GM12891 (cell line): ENCODE results near the gene GRWD1. TPM values are rescaled to one million over a fixed set of nuclear protein-coding genes. Genes with fewer than 3 reads are reported as not detected.

Experiments
- DNase-seq: peaks from one replicate; pipeline ENCODE4 v3.0.0; 2011; ENCODE audit warnings: low spot score; ENCODE audit not compliant: insufficient read length
- FAIRE-seq: peaks from 2 replicates; lab custom pipeline; 2011; peaks lifted over from hg19 to GRCh38; lab: Jason Lieb, UNC
- PAX5 ChIP-seq: IDR thresholded peaks from 2 replicates; pipeline ENCODE4 v1.6.1; 2011; ENCODE audit warnings: low read length, moderate library complexity, mild to moderate bottlenecking; ENCODE audit not compliant: insufficient read depth, severe bottlenecking
- POLR2A ChIP-seq: IDR thresholded peaks from 2 replicates; pipeline ENCODE4 v1.6.1; 2011; ENCODE audit warnings: low read depth, low read length, control low read depth
- POLR2AphosphoS5 ChIP-seq: IDR thresholded peaks from 2 replicates; pipeline ENCODE4 v1.6.1; 2011; ENCODE audit warnings: low read depth, low read length, control low read depth
- POU2F2 ChIP-seq: IDR thresholded peaks from 2 replicates; pipeline ENCODE4 v1.6.1; 2011; ENCODE audit warnings: low read depth, mild to moderate bottlenecking, control low read depth, low read length, moderate library complexity
- SPI1 ChIP-seq: IDR thresholded peaks from 2 replicates; pipeline ENCODE4 v1.6.1; 2011; ENCODE audit warnings: low read depth, low read length, control low read depth
- TAF1 ChIP-seq: IDR thresholded peaks from 2 replicates; pipeline ENCODE4 v1.6.1; 2011; ENCODE audit warnings: low read depth, low read length, control low read depth
- polyA plus RNA-seq: library from polyadenylated mRNA; unstranded; fragments of >200 nt; gene quantifications from one replicate; pipeline ENCODE4 v1.2.1, GENCODE V29; 2012; ENCODE audit warnings: low read depth, missing spikeins, inconsistent platforms; ENCODE audit not compliant: missing spikeins

GRWD1 gene
- 20.6 TPM for polyA plus RNA-seq

GRCh38 chr19:48445606-48446481 is at the start of gene GRWD1:
Gene GRWD1, plus strand, starts transcription at chr19:48445983. Its CDS starts 23 bp downstream, at chr19:48446006.
- TF ChIP-seq PAX5 (no peak), POLR2A (peak; percentile 87), POLR2AphosphoS5 (peak; percentile 90), POU2F2 (peak; percentile 74), SPI1 (peak; percentile 39; the same call in 1 of the 2 replicates), TAF1 (peak; percentile 74)
- FAIRE-seq, result peak; percentile 100
- DNase-seq, result peak; percentile 95

- TF ChIP-seq POLR2A (no peak), POLR2AphosphoS5 (no peak), PAX5 (no peak), TAF1 (no peak), SPI1 (no peak), POU2F2 (no peak)
- FAIRE-seq, result no peak
These were observed 49.6 kb upstream of the GRWD1 start for GRCh38 chr19:48396016-48396823.

GRCh38 chr19:48396824-48397176 is 49.0 kb upstream of the GRWD1 start:
- no peak for FAIRE-seq
- no peak for TF ChIP-seq POLR2A
- no peak for TF ChIP-seq SPI1
- no peak for TF ChIP-seq PAX5
- TF ChIP-seq POU2F2, result no peak
- no peak for TF ChIP-seq POLR2AphosphoS5
- no peak for TF ChIP-seq TAF1
- DNase-seq, result no peak

More at GRCh38 chr19:48396016-48396823, 49.6 kb upstream of the GRWD1 start:
- no peak for DNase-seq

DNA sequence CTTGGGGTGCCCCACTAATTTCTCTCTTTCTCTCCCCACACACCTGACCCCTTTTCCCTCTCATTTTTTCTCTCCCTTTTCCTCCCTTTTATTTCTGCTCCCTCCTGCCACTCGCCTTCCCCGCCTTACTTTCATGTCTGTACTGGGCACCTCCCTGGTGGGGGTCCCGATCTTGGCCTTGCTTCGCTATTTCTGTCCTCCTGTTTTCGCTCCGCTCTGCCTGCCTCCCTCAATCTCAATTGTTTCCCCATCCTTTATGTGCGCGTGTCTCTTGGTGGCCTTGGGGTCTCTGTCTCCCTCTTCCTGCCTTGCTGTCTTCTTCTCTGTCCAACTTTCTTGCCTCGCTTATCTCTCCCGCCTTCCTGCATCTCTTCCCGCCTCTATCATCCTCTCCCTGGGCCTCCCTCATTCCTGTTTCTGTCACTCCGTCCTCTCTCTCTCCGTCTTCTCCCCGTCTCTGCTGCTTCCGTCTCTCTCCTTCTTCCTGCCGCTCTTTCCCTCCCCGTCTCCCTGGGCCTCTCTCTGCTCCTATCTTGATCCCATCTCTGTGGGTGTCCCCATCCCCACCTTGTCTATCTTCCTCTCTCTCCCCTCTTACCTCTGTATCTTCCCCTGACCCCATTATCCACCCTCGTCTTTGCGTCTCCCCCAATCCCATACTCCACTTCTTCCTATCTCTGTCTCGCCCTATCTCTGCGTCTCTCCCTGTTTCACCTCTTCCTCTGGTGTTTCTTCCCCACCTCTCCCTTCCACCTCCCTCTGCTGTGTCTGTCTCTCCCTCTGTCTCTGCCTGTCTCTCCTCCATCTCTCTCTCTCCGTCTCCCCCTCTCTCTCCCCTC is 48.3 kb upstream of the GRWD1 start:
- no peak for DNase-seq
- TF ChIP-seq TAF1, result no peak
- TF ChIP-seq SPI1, result no peak
- no peak for TF ChIP-seq POU2F2
- no peak for TF ChIP-seq POLR2A
- peak; percentile 47 for FAIRE-seq

DNA sequence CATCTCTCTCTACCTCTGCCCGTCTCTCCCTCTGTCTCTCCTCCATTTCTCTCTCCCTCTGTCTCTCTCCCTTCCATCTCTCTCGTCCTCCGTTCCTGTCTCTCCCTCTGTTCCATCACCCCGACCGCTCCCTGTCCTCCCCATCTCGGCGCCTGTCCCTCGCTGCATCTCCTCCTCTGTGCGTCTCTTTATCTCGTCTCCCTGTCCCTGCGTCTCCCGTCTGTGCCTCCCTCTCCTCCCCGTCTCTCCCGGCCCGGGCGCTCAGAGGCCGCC is 47.7 kb upstream of the GRWD1 start:
- DNase-seq, result no peak
- TF ChIP-seq PAX5, result no peak
- TF ChIP-seq POLR2AphosphoS5, result peak; percentile 5; the same call in 1 of the 2 replicates
- no peak for FAIRE-seq

GRCh38 chr19:48398375-48399235 is 47.2 kb upstream of the GRWD1 start:
- TF ChIP-seq POU2F2, result no peak
- no peak for TF ChIP-seq SPI1
- no peak for TF ChIP-seq PAX5
- no peak for TF ChIP-seq POLR2A
- peak; percentile 35; the same call in 1 of the 2 replicates for TF ChIP-seq POLR2AphosphoS5
- 0 out of 2 replicates have a peak, but pooled peaks have one; percentile 19 for TF ChIP-seq TAF1
- FAIRE-seq, result peak; percentile 99
- peak; percentile 85 for DNase-seq

- TF ChIP-seq TAF1 (no peak), SPI1 (no peak), PAX5 (no peak), POU2F2 (no peak), POLR2A (no peak), POLR2AphosphoS5 (no peak)
- FAIRE-seq (no peak), DNase-seq (no peak)
These were observed 45.6 kb upstream of the GRWD1 start for GRCh38 chr19:48400018-48400742.

DNA sequence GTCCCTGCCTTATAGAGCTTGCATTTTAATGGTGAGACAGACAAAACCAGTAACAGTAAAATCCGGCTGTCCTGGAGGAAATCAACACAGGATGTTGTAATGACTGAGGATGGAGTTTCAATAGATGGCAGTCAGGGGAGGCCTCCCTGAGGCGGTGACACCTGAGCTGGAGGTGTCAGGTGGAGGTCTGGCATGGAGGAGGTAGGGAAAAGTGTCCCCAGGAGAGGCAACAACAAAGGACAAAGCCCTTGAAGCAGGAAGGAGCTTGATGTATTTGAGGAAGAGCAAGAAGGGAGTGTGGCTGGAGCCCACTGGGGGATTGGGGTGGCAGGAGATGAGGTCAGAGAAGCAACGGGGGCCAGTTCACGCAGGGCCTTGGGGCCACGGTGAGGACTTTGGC is 44.5 kb upstream of the GRWD1 start:
- FAIRE-seq (no peak), DNase-seq (no peak)
- no peak for TF ChIP-seq SPI1
- no peak for TF ChIP-seq POLR2A
- TF ChIP-seq PAX5, result no peak
- TF ChIP-seq POU2F2, result no peak
- TF ChIP-seq POLR2AphosphoS5, result no peak
- no peak for TF ChIP-seq TAF1
